ENCODE measurements around the gene TDRD9. TPM values are rescaled to one million over a fixed set of nuclear protein-coding genes. Genes with fewer than 3 reads are reported as not detected.
"Not testable (repeated sequence)": the region's sequence is repeated elsewhere in the genome, so short reads cannot be mapped to it uniquely, and the experiment has no call there.

The TDRD9 gene
- total RNA-seq, 2 experiments from 2014 or later, result 0.16 to 0.54 TPM

GRCh38 chr14:103973354-103973753 is 45.1 kb downstream of the TDRD9 start:
- H3K4me3 Mint-ChIP-seq, result no peak overlapping the region
- H3K9me3 Mint-ChIP-seq, result no peaks in the 10 kb centered on the region
- DNase-seq, result no peak
- H3K27me3 Mint-ChIP-seq, result peaks cover 3% of the 10 kb centered on the region
- no peaks in the 10 kb centered on the region for H3K36me3 Mint-ChIP-seq
- H3K27ac Mint-ChIP-seq, result no peak overlapping the region
- H3K4me1 Mint-ChIP-seq, result no peaks in the 10 kb centered on the region

GRCh38 chr14:103974575-103974974 is 46.3 kb downstream of the TDRD9 start:
- no peak overlapping the region for H3K4me3 Mint-ChIP-seq

GRCh38 chr14:103980623-103981238 is 52.5 kb downstream of the TDRD9 start:
- H3K36me3 Mint-ChIP-seq, H3K9me3 Mint-ChIP-seq, H3K27ac Mint-ChIP-seq, H3K4me1 Mint-ChIP-seq, H3K4me3 Mint-ChIP-seq, H3K27me3 Mint-ChIP-seq: not testable (repeated sequence)
- peak; percentile 6 for DNase-seq

More at GRCh38 chr14:103974575-103974974, 46.3 kb downstream of the TDRD9 start:
- Mint-ChIP-seq H3K27ac (no peak overlapping the region), H3K27me3 (peaks cover 3% of the 10 kb centered on the region), H3K4me1 (no peaks in the 10 kb centered on the region), H3K9me3 (no peaks in the 10 kb centered on the region), H3K36me3 (no peaks in the 10 kb centered on the region)
- DNase-seq, result no peak

GRCh38 chr14:103984196-103984595 is 55.9 kb downstream of the TDRD9 start:
- peaks cover 9% of the 10 kb centered on the region for H3K9me3 Mint-ChIP-seq
- no peaks in the 10 kb centered on the region for H3K4me1 Mint-ChIP-seq
- H3K27me3 Mint-ChIP-seq, result peaks cover 10% of the 10 kb centered on the region
- H3K4me3 Mint-ChIP-seq, result no peak overlapping the region
- H3K36me3 Mint-ChIP-seq, result no peaks in the 10 kb centered on the region
- no peak overlapping the region for H3K27ac Mint-ChIP-seq
- no peak for DNase-seq

- Mint-ChIP-seq H3K36me3 (no peaks in the 10 kb centered on the region), H3K27ac (no peak overlapping the region), H3K9me3 (peaks cover 10% of the 10 kb centered on the region), H3K4me3 (no peak overlapping the region), H3K27me3 (peaks cover 22% of the 10 kb centered on the region), H3K4me1 (no peaks in the 10 kb centered on the region)
- no peak for DNase-seq
Measured at GRCh38 chr14:103989034-103989433, 60.8 kb downstream of the TDRD9 start.

GRCh38 chr14:103989964-103990363 is 61.7 kb downstream of the TDRD9 start:
- H3K4me3 Mint-ChIP-seq, result no peak overlapping the region
- no peaks in the 10 kb centered on the region for H3K4me1 Mint-ChIP-seq
- H3K36me3 Mint-ChIP-seq, result no peaks in the 10 kb centered on the region

GRCh38 chr14:103994535-103995184 is 66.4 kb downstream of the TDRD9 start:
- Mint-ChIP-seq H3K4me1 (no peaks in the 10 kb centered on the region), H3K27ac (no peak overlapping the region), H3K9me3 (no peaks in the 10 kb centered on the region), H3K27me3 (peaks cover 17% of the 10 kb centered on the region), H3K4me3 (no peak overlapping the region), H3K36me3 (no peaks in the 10 kb centered on the region)
- no peak for DNase-seq

More at GRCh38 chr14:103989964-103990363, 61.7 kb downstream of the TDRD9 start:
- Mint-ChIP-seq H3K27ac (no peak overlapping the region), H3K27me3 (peaks cover 26% of the 10 kb centered on the region), H3K9me3 (peaks cover 10% of the 10 kb centered on the region)
- DNase-seq, result no peak

GRCh38 chr14:103995876-103996275 is 67.6 kb downstream of the TDRD9 start:
- H3K27ac Mint-ChIP-seq, result no peak overlapping the region
- H3K4me3 Mint-ChIP-seq, result no peak overlapping the region
- H3K36me3 Mint-ChIP-seq, result no peaks in the 10 kb centered on the region
- no peaks in the 10 kb centered on the region for H3K4me1 Mint-ChIP-seq
- no peaks in the 10 kb centered on the region for H3K9me3 Mint-ChIP-seq
- peaks cover 13% of the 10 kb centered on the region for H3K27me3 Mint-ChIP-seq
- DNase-seq, result no peak

GRCh38 chr14:103997391-103997790 is 69.1 kb downstream of the TDRD9 start:
- H3K9me3 Mint-ChIP-seq, result no peaks in the 10 kb centered on the region
- H3K27ac Mint-ChIP-seq, result no peak overlapping the region
- H3K4me3 Mint-ChIP-seq, result no peak overlapping the region
- H3K36me3 Mint-ChIP-seq, result no peaks in the 10 kb centered on the region
- DNase-seq, result no peak
- peaks cover 13% of the 10 kb centered on the region for H3K27me3 Mint-ChIP-seq
- no peaks in the 10 kb centered on the region for H3K4me1 Mint-ChIP-seq

- Mint-ChIP-seq H3K36me3 (no peaks in the 10 kb centered on the region), H3K27ac (no peak overlapping the region), H3K27me3 (peaks cover 13% of the 10 kb centered on the region), H3K4me3 (no peak overlapping the region), H3K9me3 (no peaks in the 10 kb centered on the region), H3K4me1 (no peaks in the 10 kb centered on the region)
- no peak for DNase-seq
Measured at GRCh38 chr14:103998027-103998426, 69.8 kb downstream of the TDRD9 start.

GRCh38 chr14:103999795-104000440 is 71.7 kb downstream of the TDRD9 start:
- H3K9me3 Mint-ChIP-seq, result no peaks in the 10 kb centered on the region
- H3K4me1 Mint-ChIP-seq, result no peaks in the 10 kb centered on the region
- H3K27ac Mint-ChIP-seq, result no peak overlapping the region
- no peak overlapping the region for H3K4me3 Mint-ChIP-seq
- DNase-seq, result no peak
- H3K36me3 Mint-ChIP-seq, result no peaks in the 10 kb centered on the region
- H3K27me3 Mint-ChIP-seq, result peaks cover 4% of the 10 kb centered on the region

GRCh38 chr14:104001003-104001402 is 72.7 kb downstream of the TDRD9 start:
- Mint-ChIP-seq H3K4me1 (no peaks in the 10 kb centered on the region), H3K9me3 (no peaks in the 10 kb centered on the region), H3K27ac (no peak overlapping the region), H3K27me3 (peaks cover 4% of the 10 kb centered on the region), H3K4me3 (no peak overlapping the region), H3K36me3 (no peaks in the 10 kb centered on the region)
- DNase-seq, result peak; percentile 6

- no peak for DNase-seq
- H3K27ac Mint-ChIP-seq, result no peak overlapping the region
- H3K4me1 Mint-ChIP-seq, result no peaks in the 10 kb centered on the region
- H3K9me3 Mint-ChIP-seq, result no peaks in the 10 kb centered on the region
- H3K36me3 Mint-ChIP-seq, result no peaks in the 10 kb centered on the region
- H3K4me3 Mint-ChIP-seq, result no peak overlapping the region
- H3K27me3 Mint-ChIP-seq, result no peaks in the 10 kb centered on the region
Measured at GRCh38 chr14:104003616-104004015, 75.4 kb downstream of the TDRD9 start.

- H3K27me3 Mint-ChIP-seq, result no peaks in the 10 kb centered on the region
- no peak for DNase-seq
- no peak overlapping the region for H3K27ac Mint-ChIP-seq
- no peaks in the 10 kb centered on the region for H3K9me3 Mint-ChIP-seq
- no peaks in the 10 kb centered on the region for H3K4me1 Mint-ChIP-seq
- no peaks in the 10 kb centered on the region for H3K36me3 Mint-ChIP-seq
- no peak overlapping the region for H3K4me3 Mint-ChIP-seq
Measured at GRCh38 chr14:104004849-104005248, 76.6 kb downstream of the TDRD9 start.

- no peaks in the 10 kb centered on the region for H3K4me1 Mint-ChIP-seq
- no peaks in the 10 kb centered on the region for H3K9me3 Mint-ChIP-seq
- H3K27ac Mint-ChIP-seq, result no peak overlapping the region
- H3K36me3 Mint-ChIP-seq, result no peaks in the 10 kb centered on the region
- no peak for DNase-seq
- no peak overlapping the region for H3K4me3 Mint-ChIP-seq
- H3K27me3 Mint-ChIP-seq, result no peaks in the 10 kb centered on the region
Measured at GRCh38 chr14:104005489-104005888, 77.2 kb downstream of the TDRD9 start.

- no peak overlapping the region for H3K27ac Mint-ChIP-seq
- no peaks in the 10 kb centered on the region for H3K36me3 Mint-ChIP-seq
- no peaks in the 10 kb centered on the region for H3K27me3 Mint-ChIP-seq
- DNase-seq, result no peak
- no peak overlapping the region for H3K4me3 Mint-ChIP-seq
- H3K4me1 Mint-ChIP-seq, result no peaks in the 10 kb centered on the region
- no peaks in the 10 kb centered on the region for H3K9me3 Mint-ChIP-seq
Measured at GRCh38 chr14:104007121-104007520, 78.9 kb downstream of the TDRD9 start.
